Heart left ventricle (tissue), 16 donors: ENCODE measurements around the gene TTI1. TPM values are rescaled to one million over a fixed set of nuclear protein-coding genes. Genes with fewer than 3 reads are reported as not detected.
A peak's percentile ranks its signal among the peaks of the same experiment; 100 is the strongest.

Experiments
- ATAC-seq, 4 donors: fragments of 200-7000 bp; cut with Tn5 transposase; one replicate each; pipeline ENCODE4 v1.9.1; 2020 to 2022; ENCODE audit warnings: moderate library complexity in 4 of 4, mild to moderate bottlenecking in 3 of 4, moderate number of reproducible peaks in 1 of 4
- DNase-seq, 5 donors: peaks; one replicate each; pipeline ENCODE4 v3.0.0-alpha.2; 2020
- H3K27ac ChIP-seq, 12 donors: fragments of 200-600 bp; sonication (generic) in 4 of 12; one replicate each; pipeline versions ENCODE4 v1.5.0 to v1.8.0; 2016 to 2022; ENCODE audit warnings: mild to moderate bottlenecking in 2 of 12
- H3K27me3 ChIP-seq, 9 donors: fragments of 200-600 bp; sonication (generic) in 2 of 9; one replicate each; pipeline versions ENCODE4 v1.5.1 to v1.8.0; 2016 to 2022; ENCODE audit warnings: mild to moderate bottlenecking in 3 of 9
- H3K36me3 ChIP-seq, 9 donors: fragments of 200-600 bp; sonication (generic) in 2 of 9; one replicate each; pipeline versions ENCODE4 v1.5.0 to v1.8.0; 2018 to 2022; ENCODE audit warnings: mild to moderate bottlenecking in 2 of 9
- H3K4me1 ChIP-seq, 12 donors: fragments of 200-600 bp; sonication (generic) in 4 of 12; one replicate each; pipeline versions ENCODE4 v1.5.0 to v1.8.0; 2016 to 2022; ENCODE audit warnings: mild to moderate bottlenecking in 3 of 12
- H3K4me3 ChIP-seq, 12 donors: fragments of 200-600 bp; sonication (generic) in 4 of 12; one replicate each; pipeline versions ENCODE4 v1.5.0 to v1.8.0; 2017 to 2022; ENCODE audit warnings: mild to moderate bottlenecking in 9 of 12, moderate library complexity in 4 of 12
- H3K9me3 ChIP-seq, 12 donors: fragments of 200-600 bp; sonication (generic) in 4 of 12; one replicate each; pipeline versions ENCODE4 v1.5.0 to v1.8.0; 2016 to 2022; ENCODE audit warnings: mild to moderate bottlenecking in 1 of 12
- POLR2A ChIP-seq, 2 donors: fragments of 450-650 bp; IDR thresholded peaks; one replicate each; pipeline ENCODE4 v1.6.1; 2017; ENCODE audit warnings: antibody characterized with exemption in 2 of 2, mild to moderate bottlenecking in 2 of 2, moderate library complexity in 2 of 2
- WGBS, 4 donors: extraction: QIAGEN DNeasy Blood & Tissue Kit in 2 of 4; methylation state at CpG; one replicate each; pipeline versions ENCODE4 v1.1.5 to v1.1.7; 2013 to 2018; 5-methylcytosine and 5-hydroxymethylcytosine counted together
- intact Hi-C, 10 donors: fragments of 100-400 bp; cut with DNase I; formaldehyde crosslinking; loops; one replicate each; pipeline versions ENCODE4 v1.11.1 to v1.14.2; 2022
- polyA plus RNA-seq, 2 donors: library from polyadenylated mRNA; stranded (reverse); fragments of 200-250 nt; gene quantifications; one replicate each; pipeline ENCODE4 v1.2.3, GENCODE V29; 2013
- total RNA-seq, 9 donors: library from RNA; depleted of rRNA in 2 of 9; stranded (reverse); fragments of >200 nt in 2 of 9; fragmentation: NEBNext Ultra II Directional in 3 of 9; extraction: Animal tissue kit (Norgen Biotek cat#: 25700) in 3 of 9; gene quantifications; one replicate each; pipeline versions ENCODE4 v1.1.0 to v1.2.4, GENCODE V29; 2016 to 2023
- TF ChIP-seq, protein P1 (sequence below), 12 donors: fragments of 200-600 bp; sonication (generic) in 4 of 12; IDR thresholded peaks; one replicate each; pipeline versions ENCODE4 v1.5.0 to v1.8.0; 2018 to 2022; ENCODE audit warnings: antibody characterized with exemption in 12 of 12, mild to moderate bottlenecking in 5 of 12
- donor health status: ischemic (EF 13 %, LVEDD 7.1; RV severe dilation, severe dysfunction).
- donor health status: healthy with polysubstance abuse.
- donor health status: DM: no; HTN: yes; CAD: no.
- donor health status: DM: no; HTN: no; CAD: no.
- donor health status: ischemic (EF 25% LVEDD 6.9; RV normal size, moderate dysfunction).
- donor health status: ischemic (EF 25% LVEDD 5.7; RV mildly dilated, moderate dysfunction).
- donor health status: healthy.
- donor health status: DM: yes; HTN: yes; CAD: no.
- donor health status: ischemic (EF 35%, LVEDD 5.7; RV mildly dilated, moderate dysfunction).
- donor health status: nonischemic (EF 11% LVEDD 7.7; RV severe dilation, severe dysfunction).
- donor health status: DM: yes; HTN: yes; CAD: no.
- donor health status: PGD.
- donor health status: ischemic (EF 29% LVEDD 5.4; RV normal size, mild dysfunction).
- donor health status: nonischemic (EF 23%, LVEDD 6.1; RV moderate dilation, normal function).

The TTI1 gene
- total and polyA plus RNA-seq, 11 donors, result 7.3 to 13.3 (median 11.0) TPM

DNA sequence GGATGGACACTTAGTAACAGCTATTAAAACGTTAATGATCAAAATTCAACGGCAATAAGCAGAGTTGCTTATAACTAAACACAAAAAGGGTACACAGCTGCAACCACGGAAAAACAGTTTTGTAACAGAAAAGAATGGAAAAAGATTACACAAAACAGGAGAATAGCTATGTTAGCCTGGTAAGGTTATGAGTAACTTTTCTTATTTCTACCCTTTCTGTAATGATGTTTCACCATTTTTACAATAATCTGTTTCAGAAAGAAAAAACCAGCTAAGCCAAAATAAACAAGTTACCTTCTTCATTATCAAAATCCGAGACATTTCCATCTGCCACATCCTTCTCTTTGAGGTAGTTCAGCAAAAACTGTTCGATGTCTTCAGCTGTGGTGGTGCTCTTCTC lies 27.4 kb downstream of the TTI1 start:
- peaks cover 0 to 9% (median 1%) of the 10 kb centered on the region in 12 donors for H3K4me1 ChIP-seq
- H3K9me3 ChIP-seq, result no peaks in the 10 kb centered on the region
- TF ChIP-seq, protein P1, sequence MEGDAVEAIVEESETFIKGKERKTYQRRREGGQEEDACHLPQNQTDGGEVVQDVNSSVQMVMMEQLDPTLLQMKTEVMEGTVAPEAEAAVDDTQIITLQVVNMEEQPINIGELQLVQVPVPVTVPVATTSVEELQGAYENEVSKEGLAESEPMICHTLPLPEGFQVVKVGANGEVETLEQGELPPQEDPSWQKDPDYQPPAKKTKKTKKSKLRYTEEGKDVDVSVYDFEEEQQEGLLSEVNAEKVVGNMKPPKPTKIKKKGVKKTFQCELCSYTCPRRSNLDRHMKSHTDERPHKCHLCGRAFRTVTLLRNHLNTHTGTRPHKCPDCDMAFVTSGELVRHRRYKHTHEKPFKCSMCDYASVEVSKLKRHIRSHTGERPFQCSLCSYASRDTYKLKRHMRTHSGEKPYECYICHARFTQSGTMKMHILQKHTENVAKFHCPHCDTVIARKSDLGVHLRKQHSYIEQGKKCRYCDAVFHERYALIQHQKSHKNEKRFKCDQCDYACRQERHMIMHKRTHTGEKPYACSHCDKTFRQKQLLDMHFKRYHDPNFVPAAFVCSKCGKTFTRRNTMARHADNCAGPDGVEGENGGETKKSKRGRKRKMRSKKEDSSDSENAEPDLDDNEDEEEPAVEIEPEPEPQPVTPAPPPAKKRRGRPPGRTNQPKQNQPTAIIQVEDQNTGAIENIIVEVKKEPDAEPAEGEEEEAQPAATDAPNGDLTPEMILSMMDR (IDR thresholded peaks at IDR 0.05), result no peak
- no peak for TF ChIP-seq POLR2A (IDR thresholded peaks at IDR 0.05)
- intact Hi-C loops, result no loop called here
- no peak for ATAC-seq
- 86 to 91% (median 89%) methylated on average over 5 of the region's 5 CpGs for WGBS, 4 donors
- no peaks in the 10 kb centered on the region for H3K27me3 ChIP-seq
- H3K4me3 ChIP-seq, result no peak overlapping the region
- no peak overlapping the region for H3K27ac ChIP-seq
- DNase-seq, result no peak
- peaks cover 0 to 75% (median 54%) of the 10 kb centered on the region in 9 donors for H3K36me3 ChIP-seq

DNA sequence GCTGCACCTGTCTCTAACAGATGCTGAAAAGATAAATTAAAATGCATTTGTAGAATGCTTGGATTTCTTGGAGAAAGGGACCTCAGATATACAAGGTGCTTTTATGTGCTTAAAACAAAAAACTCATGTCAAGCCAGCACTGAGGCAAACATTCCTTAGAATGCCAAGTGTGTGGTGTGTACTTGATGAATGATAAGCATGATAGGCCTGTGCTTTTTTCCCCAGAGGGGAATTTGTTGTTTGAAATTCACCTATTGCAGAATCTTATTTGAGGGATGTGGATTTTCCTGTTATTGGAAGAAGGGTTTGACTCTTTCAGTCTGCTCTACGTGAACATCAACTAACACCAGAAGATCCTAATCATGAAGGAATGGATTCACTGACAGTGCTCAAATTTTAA lies 28.8 kb downstream of the TTI1 start:
- Histone ChIP-seq H3K4me3 (no peak overlapping the region), H3K36me3 (peaks cover 0 to 81% (median 58%) of the 10 kb centered on the region in 9 donors), H3K4me1 (peaks cover 0 to 9% (median 1%) of the 10 kb centered on the region in 12 donors), H3K27me3 (no peaks in the 10 kb centered on the region), H3K9me3 (no peaks in the 10 kb centered on the region), H3K27ac (no peak overlapping the region)
- no peak for TF ChIP-seq POLR2A (IDR thresholded peaks at IDR 0.05)
- TF ChIP-seq, protein P1 (IDR thresholded peaks at IDR 0.05), result no peak
- 93 to 98% (median 96%) methylated on average over 1 of the region's 1 CpG for WGBS, 4 donors
- intact Hi-C loops, result no loop called here
- no peak for ATAC-seq
- no peak for DNase-seq

DNA sequence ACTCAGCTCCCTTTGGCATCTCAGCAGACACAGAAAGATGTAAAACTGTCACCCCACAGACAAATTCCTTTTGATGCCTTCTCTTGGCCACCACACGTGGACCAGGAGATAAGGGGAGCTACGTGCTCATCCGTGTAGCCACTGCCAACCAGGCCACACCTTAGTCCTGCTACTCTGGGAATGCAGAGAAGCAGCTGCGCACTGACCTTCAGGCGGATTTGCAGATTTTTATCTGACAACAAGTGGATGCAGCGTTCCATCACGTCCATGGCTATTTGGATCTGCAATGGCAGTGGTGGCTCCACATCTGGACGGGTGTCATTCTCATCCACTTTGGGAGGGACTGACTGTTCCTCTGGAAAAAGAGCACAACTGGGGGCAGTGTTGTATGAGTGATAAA lies 30.8 kb downstream of the TTI1 start:
- WGBS, 4 donors, result 63 to 74% (median 67%) methylated on average over 8 of the region's 8 CpGs
- intact Hi-C loops, result no loop called here
- H3K4me3 ChIP-seq, result no peak overlapping the region

DNA sequence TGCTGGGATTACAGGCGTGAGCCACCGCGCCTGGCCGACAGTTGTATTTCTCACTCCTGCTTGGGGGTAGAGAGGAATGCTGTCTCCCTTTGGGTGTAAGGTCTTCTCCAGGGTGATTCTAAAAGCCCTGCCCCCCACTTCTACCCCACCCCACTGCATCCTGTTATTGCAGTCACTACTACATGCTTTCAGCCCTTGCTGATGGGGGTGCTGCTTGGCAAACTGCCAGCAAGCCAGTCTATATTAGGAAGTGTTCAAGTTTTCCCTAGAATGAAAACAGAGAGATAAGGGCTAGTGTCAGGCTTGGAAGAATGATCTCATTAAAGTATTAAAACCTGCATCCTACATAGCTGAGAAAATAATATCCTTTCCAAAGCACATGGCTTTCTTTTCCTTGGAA lies 31.3 kb downstream of the TTI1 start:
- WGBS, 4 donors, result 92 to 100% (median 95%) methylated on average over 4 of the region's 4 CpGs
- H3K4me3 ChIP-seq, result no peak overlapping the region
- TF ChIP-seq, protein P1 (IDR thresholded peaks at IDR 0.05), result no peak
- TF ChIP-seq POLR2A (IDR thresholded peaks at IDR 0.05), result no peak
- intact Hi-C loops, result no loop called here
- no peaks in the 10 kb centered on the region for H3K9me3 ChIP-seq
- DNase-seq (no peak), ATAC-seq (peak in 2 of 4 donors; percentile 9 to 27)
- H3K36me3 ChIP-seq, result peaks cover 0 to 96% (median 81%) of the 10 kb centered on the region in 9 donors
- H3K27me3 ChIP-seq, result no peaks in the 10 kb centered on the region
- no peak overlapping the region for H3K27ac ChIP-seq
- H3K4me1 ChIP-seq, result peaks cover 0 to 9% (median 1%) of the 10 kb centered on the region in 12 donors

More for the DNA sequence above, 30.8 kb downstream of the TTI1 start:
- Histone ChIP-seq H3K27ac (no peak overlapping the region), H3K27me3 (no peaks in the 10 kb centered on the region), H3K9me3 (no peaks in the 10 kb centered on the region), H3K36me3 (peaks cover 0 to 95% (median 78%) of the 10 kb centered on the region in 9 donors), H3K4me1 (peaks cover 0 to 9% (median 1%) of the 10 kb centered on the region in 12 donors)
- no peak for TF ChIP-seq POLR2A (IDR thresholded peaks at IDR 0.05)
- TF ChIP-seq, protein P1 (IDR thresholded peaks at IDR 0.05), result no peak
- no peak for DNase-seq
- no peak for ATAC-seq
